Peyer's patch (tissue), 4 donors: ENCODE data around the gene ATP2C1. TPM values are rescaled to one million over a fixed set of nuclear protein-coding genes. Genes with fewer than 3 reads are reported as not detected.

ENCODE experiments used
- DNase-seq, 3 donors: peaks; one replicate each; pipeline ENCODE4 v3.0.0-alpha.2; 2017 to 2019
- H3K27ac ChIP-seq, 4 donors: fragments of 200-600 bp; sonication (generic); one replicate each; pipeline ENCODE4 v1.5.1; 2016 to 2019
- H3K27me3 ChIP-seq, 2 donors: fragments of 200-600 bp; sonication (generic); one replicate each; pipeline ENCODE4 v1.5.1; 2019
- H3K36me3 ChIP-seq, 3 donors: fragments of 200-600 bp; sonication (generic); one replicate each; pipeline ENCODE4 v1.5.1; 2016 to 2019
- H3K4me1 ChIP-seq, 4 donors: fragments of 200-600 bp; sonication (generic); one replicate each; pipeline ENCODE4 v1.5.1; 2016 to 2019
- H3K4me3 ChIP-seq, 4 donors: fragments of 200-600 bp; sonication (generic); 1 replicate in 3 of 4; 2 replicates in 1 of 4; pipeline ENCODE4 v1.5.1; 2016 to 2019; ENCODE audit warnings: mild to moderate bottlenecking in 1 of 4
- H3K9me3 ChIP-seq, 4 donors: fragments of 200-600 bp; sonication (generic); one replicate each; pipeline ENCODE4 v1.5.1; 2016 to 2019; ENCODE audit warnings: mild to moderate bottlenecking in 1 of 4
- CTCF ChIP-seq, 6 experiments: fragments of 450-650 bp in 4 of 6; fragments of 200-600 bp in 2 of 6; sonication (generic) in 1 of 6; IDR thresholded peaks; one replicate each; pipeline ENCODE4 v1.5.1; 2017 to 2019; ENCODE audit warnings: antibody characterized with exemption in 6 of 6, mild to moderate bottlenecking in 3 of 6, moderate library complexity in 1 of 6
- POLR2A ChIP-seq, 2 donors: fragments of 450-650 bp; IDR thresholded peaks; one replicate each; pipeline ENCODE4 v1.5.1; 2017; ENCODE audit warnings: antibody characterized with exemption in 2 of 2, mild to moderate bottlenecking in 2 of 2, moderate library complexity in 2 of 2
- total RNA-seq, 4 donors: library from RNA; depleted of rRNA; stranded (reverse); fragments of >200 nt; gene quantifications; one replicate each; pipeline ENCODE4 v1.1.0, GENCODE V29; 2016

Gene ATP2C1
- total RNA-seq, 4 donors from 2014 or later = 32.2 to 49.5 (median 40.8) TPM

- Histone ChIP-seq H3K9me3 (no peaks in the 10 kb centered on the region), H3K4me3 (no peak overlapping the region), H3K36me3 (no peaks in the 10 kb centered on the region), H3K4me1 (no peaks in the 10 kb centered on the region), H3K27me3 (no peaks in the 10 kb centered on the region), H3K27ac (no peak overlapping the region)
- DNase-seq = no peak
- TF ChIP-seq CTCF (IDR thresholded peaks at IDR 0.05) (no peak), POLR2A (IDR thresholded peaks at IDR 0.05) (no peak)
Observed at GRCh38 chr3:130865489-130865888, 28.4 kb upstream of the ATP2C1 start.

- DNase-seq = no peak
- TF ChIP-seq CTCF (IDR thresholded peaks at IDR 0.05) = no peak
- TF ChIP-seq POLR2A (IDR thresholded peaks at IDR 0.05) = no peak
- no peak overlapping the region for H3K27ac ChIP-seq
- H3K27me3 ChIP-seq = no peaks in the 10 kb centered on the region
- H3K36me3 ChIP-seq = no peaks in the 10 kb centered on the region
- no peak overlapping the region for H3K4me3 ChIP-seq
- H3K9me3 ChIP-seq = no peaks in the 10 kb centered on the region
- no peaks in the 10 kb centered on the region for H3K4me1 ChIP-seq
Observed at GRCh38 chr3:130866327-130866726, 27.6 kb upstream of the ATP2C1 start.

GRCh38 chr3:130870423-130870822 is 23.5 kb upstream of the ATP2C1 start:
- no peaks in the 10 kb centered on the region for H3K9me3 ChIP-seq
- no peak overlapping the region for H3K4me3 ChIP-seq
- H3K36me3 ChIP-seq = no peaks in the 10 kb centered on the region
- TF ChIP-seq CTCF (IDR thresholded peaks at IDR 0.05) (no peak), POLR2A (IDR thresholded peaks at IDR 0.05) (no peak)
- DNase-seq = no peak
- no peaks in the 10 kb centered on the region for H3K27me3 ChIP-seq
- H3K27ac ChIP-seq = no peak overlapping the region
- H3K4me1 ChIP-seq = no peaks in the 10 kb centered on the region

GRCh38 chr3:130876594-130876993 is 17.3 kb upstream of the ATP2C1 start:
- peaks cover 0 to 8% (median 0%) of the 10 kb centered on the region in 4 donors for H3K9me3 ChIP-seq
- no peak for TF ChIP-seq POLR2A (IDR thresholded peaks at IDR 0.05)
- TF ChIP-seq CTCF (IDR thresholded peaks at IDR 0.05) = no peak
- DNase-seq = no peak
- H3K27ac ChIP-seq = no peak overlapping the region
- no peaks in the 10 kb centered on the region for H3K4me1 ChIP-seq
- no peaks in the 10 kb centered on the region for H3K27me3 ChIP-seq
- H3K4me3 ChIP-seq = no peak overlapping the region
- H3K36me3 ChIP-seq = no peaks in the 10 kb centered on the region

- Histone ChIP-seq H3K9me3 (peaks cover 0 to 8% (median 0%) of the 10 kb centered on the region in 4 donors), H3K27ac (no peak overlapping the region), H3K4me3 (no peak overlapping the region), H3K36me3 (no peaks in the 10 kb centered on the region), H3K4me1 (no peaks in the 10 kb centered on the region), H3K27me3 (no peaks in the 10 kb centered on the region)
- DNase-seq = no peak
- TF ChIP-seq POLR2A (IDR thresholded peaks at IDR 0.05) (no peak), CTCF (IDR thresholded peaks at IDR 0.05) (no peak)
Observed at GRCh38 chr3:130878464-130878863, 15.4 kb upstream of the ATP2C1 start.

- H3K4me1 ChIP-seq = peaks cover 0 to 4% (median 0%) of the 10 kb centered on the region in 4 donors
- no peak overlapping the region for H3K27ac ChIP-seq
- no peaks in the 10 kb centered on the region for H3K27me3 ChIP-seq
- no peak for DNase-seq
- no peaks in the 10 kb centered on the region for H3K9me3 ChIP-seq
- no peak for TF ChIP-seq POLR2A (IDR thresholded peaks at IDR 0.05)
- TF ChIP-seq CTCF (IDR thresholded peaks at IDR 0.05) = no peak
- H3K36me3 ChIP-seq = no peaks in the 10 kb centered on the region
- no peak overlapping the region for H3K4me3 ChIP-seq
Observed at GRCh38 chr3:130889416-130889946, 4.4 kb upstream of the ATP2C1 start.
